22Rv1 (cell line): ENCODE measurements around the gene FBXL4.

Experiments
- ZFX ChIP-seq: fragments of 450-650 bp; IDR thresholded peaks from 2 replicates; pipeline ENCODE4 v1.6.1; 2017; ENCODE audit warnings: antibody characterized with exemption, borderline replicate concordance
- TF ChIP-seq, protein P1 (sequence below): fragments of 450-650 bp; IDR thresholded peaks from 2 replicates; pipeline ENCODE4 v1.5.1; 2017; ENCODE audit warnings: mild to moderate bottlenecking

DNA sequence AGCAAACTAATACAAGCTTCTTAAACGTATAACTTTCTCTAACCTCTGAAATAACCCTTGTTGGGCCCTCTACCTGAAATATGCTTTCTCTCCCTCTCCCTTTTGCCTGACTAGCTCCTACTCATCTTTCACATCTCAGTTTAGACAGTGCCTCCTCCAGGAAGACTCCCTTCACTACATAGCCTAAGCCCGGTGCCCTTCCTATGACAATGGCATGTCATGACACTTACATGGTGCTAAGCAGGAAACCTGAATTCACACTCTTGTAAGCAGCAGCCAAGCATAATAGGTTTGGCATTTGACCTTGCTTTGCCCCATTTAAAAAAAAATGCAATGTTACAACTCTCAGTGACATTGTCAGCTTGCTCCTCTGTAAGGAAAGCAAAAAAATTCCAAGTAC is 33.1 kb upstream of the FBXL4 start:
- TF ChIP-seq, protein P1, sequence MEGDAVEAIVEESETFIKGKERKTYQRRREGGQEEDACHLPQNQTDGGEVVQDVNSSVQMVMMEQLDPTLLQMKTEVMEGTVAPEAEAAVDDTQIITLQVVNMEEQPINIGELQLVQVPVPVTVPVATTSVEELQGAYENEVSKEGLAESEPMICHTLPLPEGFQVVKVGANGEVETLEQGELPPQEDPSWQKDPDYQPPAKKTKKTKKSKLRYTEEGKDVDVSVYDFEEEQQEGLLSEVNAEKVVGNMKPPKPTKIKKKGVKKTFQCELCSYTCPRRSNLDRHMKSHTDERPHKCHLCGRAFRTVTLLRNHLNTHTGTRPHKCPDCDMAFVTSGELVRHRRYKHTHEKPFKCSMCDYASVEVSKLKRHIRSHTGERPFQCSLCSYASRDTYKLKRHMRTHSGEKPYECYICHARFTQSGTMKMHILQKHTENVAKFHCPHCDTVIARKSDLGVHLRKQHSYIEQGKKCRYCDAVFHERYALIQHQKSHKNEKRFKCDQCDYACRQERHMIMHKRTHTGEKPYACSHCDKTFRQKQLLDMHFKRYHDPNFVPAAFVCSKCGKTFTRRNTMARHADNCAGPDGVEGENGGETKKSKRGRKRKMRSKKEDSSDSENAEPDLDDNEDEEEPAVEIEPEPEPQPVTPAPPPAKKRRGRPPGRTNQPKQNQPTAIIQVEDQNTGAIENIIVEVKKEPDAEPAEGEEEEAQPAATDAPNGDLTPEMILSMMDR, result no peak
- no peak for TF ChIP-seq ZFX
